Activated T-helper 1 cell treated with Interleukin-2 at 50 U/mL for 16 hours (primary cell): ENCODE data around the gene RNU6-9.
A peak's percentile ranks its signal among the peaks of the same experiment; 100 is the strongest.

ENCODE experiments used
- DNase-seq: peaks from one replicate; pipeline ENCODE4 v3.0.0-alpha.2; 2020; ENCODE audit warnings: low read depth

Gene RNU6-9

GRCh38 chr19:899336-900042, 6.2 kb downstream of the RNU6-9 start:
- no peak for DNase-seq

DNA sequence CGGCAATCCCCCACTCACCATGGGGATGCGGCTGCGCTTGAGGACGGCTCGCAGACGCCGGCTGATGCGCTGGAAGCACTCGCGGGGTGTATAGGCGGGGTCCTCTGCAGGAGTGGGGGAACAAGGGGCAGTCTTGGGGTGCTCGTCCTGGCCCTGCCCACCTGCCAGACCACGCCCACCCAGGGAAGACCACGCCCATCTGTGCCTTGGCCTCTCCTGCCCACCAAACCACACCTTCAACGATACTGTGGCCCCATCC, 6.7 kb downstream of the RNU6-9 start:
- DNase-seq: no peak

GRCh38 chr19:900302-901111, 7.2 kb downstream of the RNU6-9 start:
- DNase-seq: no peak

GRCh38 chr19:901216-902092, 8.2 kb downstream of the RNU6-9 start:
- no peak for DNase-seq

- no peak for DNase-seq
Measured at GRCh38 chr19:902093-902370, 8.7 kb downstream of the RNU6-9 start.

GRCh38 chr19:902446-903226, 9.4 kb downstream of the RNU6-9 start:
- DNase-seq: no peak

- DNase-seq: no peak
Measured at GRCh38 chr19:903266-903797, 10.0 kb downstream of the RNU6-9 start.

DNA sequence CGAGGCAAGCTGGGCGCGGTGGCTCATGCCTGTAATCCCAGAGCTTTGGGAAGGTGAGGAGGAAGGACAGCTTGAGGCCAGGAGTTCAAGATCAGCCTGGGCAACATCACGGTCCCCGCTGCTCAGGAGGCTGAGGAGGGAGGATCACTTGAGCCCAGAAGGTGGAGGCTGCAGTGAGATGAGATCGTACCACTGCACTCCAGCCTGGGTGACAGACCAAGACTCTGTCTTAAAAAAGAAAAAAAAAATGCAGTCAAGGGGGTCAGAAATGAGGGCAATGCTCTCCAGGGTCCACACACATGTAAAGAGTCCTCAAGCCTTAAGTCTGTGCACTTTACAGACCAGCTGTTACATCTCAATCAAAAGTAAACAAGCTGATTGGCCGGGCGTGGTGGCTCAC, 11.3 kb downstream of the RNU6-9 start:
- no peak for DNase-seq

DNA sequence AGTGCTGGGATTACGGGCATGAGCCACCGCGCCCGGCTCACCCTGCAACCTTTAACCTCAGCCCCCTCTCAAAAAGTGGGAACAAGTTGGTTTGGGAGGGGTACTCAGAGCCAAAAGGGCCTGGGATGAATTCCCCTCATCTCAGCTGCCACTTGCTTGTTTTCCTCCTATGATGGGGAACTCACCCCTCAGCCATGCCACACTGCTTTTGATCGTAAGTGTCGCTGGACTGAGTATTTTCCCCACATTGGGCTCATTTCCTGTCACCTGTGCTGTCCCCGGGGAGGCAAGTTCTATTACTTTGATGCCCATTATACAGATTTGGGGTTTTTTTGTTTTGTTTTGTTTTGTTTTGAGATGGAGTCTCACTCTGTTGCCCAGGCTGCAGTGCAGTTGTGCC, 13.2 kb downstream of the RNU6-9 start:
- DNase-seq: no peak

DNA sequence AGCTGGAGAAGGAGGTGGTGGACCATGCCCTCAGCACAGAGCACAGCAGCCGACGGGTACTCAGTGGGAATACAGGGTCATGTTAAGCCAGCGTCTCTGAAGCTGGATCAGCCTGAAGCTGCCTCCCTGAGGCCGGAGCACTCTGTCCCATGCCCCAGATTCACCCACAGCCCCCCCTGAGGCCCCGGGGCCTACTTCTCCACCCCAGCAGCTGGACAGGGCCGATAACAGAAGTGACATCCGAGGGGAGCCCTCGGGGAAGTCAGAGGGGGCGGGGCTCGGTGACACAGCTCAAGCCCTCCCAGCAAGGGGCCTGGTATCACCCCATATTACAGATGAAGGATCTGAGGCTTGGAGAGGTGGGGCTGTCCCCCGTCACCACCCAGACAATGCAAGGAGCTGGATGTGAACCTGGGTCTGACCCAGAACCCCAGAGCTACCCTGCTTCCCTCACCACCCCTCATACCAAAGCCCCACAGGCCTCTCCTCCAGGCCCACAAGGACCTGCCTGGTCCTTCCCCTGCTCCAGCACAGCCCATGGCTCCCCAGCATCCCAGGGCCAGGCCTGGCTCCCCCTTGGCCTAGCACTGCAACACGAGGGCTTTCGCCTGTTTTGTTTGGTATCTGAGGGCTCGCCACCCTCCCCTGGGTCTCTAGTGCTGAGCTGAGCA, 14.0 kb downstream of the RNU6-9 start:
- no peak for DNase-seq

GRCh38 chr19:911197-912033, 18.1 kb downstream of the RNU6-9 start:
- no peak for DNase-seq

- no peak for DNase-seq
Measured at GRCh38 chr19:912181-913079, 19.1 kb downstream of the RNU6-9 start.

GRCh38 chr19:913080-913748, 19.9 kb downstream of the RNU6-9 start, which contains the start of gene R3HDM4:
Gene R3HDM4 (minus strand): TSS chr19:913219. CDS start chr19:913157, 62 bp downstream.
- DNase-seq: peak; percentile 83

GRCh38 chr19:916645-917322, 23.5 kb downstream of the RNU6-9 start:
- no peak for DNase-seq

GRCh38 chr19:917323-918151, 24.3 kb downstream of the RNU6-9 start, which contains the start of gene KISS1R:
Gene KISS1R (plus strand): TSS chr19:917333. CDS start chr19:917503, 170 bp downstream.
- DNase-seq: no peak

DNA sequence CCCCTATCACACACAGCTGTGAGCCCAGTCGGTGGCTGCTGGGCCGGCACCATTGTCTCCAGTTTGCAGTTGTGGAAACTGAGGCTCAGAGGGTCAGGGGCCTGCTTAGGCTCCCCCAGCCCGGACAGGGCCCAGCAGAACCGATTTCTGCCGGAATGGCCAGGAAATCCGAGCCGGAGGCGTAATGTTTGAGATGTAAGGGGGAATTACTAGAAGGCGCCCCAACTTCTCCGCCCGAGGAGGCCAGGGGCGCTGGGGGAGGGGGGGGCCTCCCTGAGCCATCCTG, 24.8 kb downstream of the RNU6-9 start:
- no peak for DNase-seq

DNA sequence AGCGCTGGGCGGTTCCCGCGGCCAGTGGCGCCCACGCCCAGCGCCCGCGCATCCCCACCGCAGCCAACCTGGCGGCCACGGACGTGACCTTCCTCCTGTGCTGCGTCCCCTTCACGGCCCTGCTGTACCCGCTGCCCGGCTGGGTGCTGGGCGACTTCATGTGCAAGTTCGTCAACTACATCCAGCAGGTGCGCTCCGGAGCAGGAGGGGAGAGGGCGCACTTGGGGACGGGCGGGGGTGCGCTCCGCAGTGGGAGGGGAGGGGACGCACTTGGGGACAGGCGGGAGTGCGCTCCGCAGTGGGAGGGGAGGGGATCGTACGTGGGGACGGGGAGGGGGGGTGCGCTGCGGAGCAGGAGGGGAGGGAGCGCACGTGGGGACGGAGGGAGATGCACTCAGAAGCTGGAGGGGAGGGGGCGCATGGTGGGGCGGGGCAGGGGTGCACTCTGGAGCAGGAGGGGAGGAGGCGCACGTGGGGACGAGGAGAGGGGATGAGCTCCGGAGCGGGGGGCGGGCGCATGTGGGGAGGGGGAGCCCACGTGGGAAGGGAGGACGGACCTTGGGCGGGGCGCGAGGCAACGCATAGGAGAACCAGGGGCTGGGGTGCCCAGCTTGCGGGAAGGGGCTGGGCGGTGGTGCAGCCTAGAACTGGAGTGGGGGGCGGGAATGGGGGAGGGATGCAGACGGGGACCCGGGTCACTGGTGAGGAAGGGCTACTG, 25.4 kb downstream of the RNU6-9 start:
- no peak for DNase-seq
